GM23248 (cell line): ENCODE data around the gene WDR55.

ENCODE experiments used
- EZH2 ChIP-seq: fragments of 200-600 bp; sonication (generic); IDR thresholded peaks from 2 replicates; pipeline ENCODE4 v1.6.1; 2018; ENCODE audit warnings: antibody characterized with exemption, mild to moderate bottlenecking; ENCODE audit not compliant: insufficient read depth, poor library complexity, severe bottlenecking
- EZH2phosphoT487 ChIP-seq: fragments of 200-600 bp; sonication (generic); IDR thresholded peaks from 2 replicates; pipeline ENCODE4 v1.6.1; 2018; ENCODE audit warnings: antibody characterized with exemption, moderate library complexity, mild to moderate bottlenecking, low read depth; ENCODE audit not compliant: insufficient read depth

DNA sequence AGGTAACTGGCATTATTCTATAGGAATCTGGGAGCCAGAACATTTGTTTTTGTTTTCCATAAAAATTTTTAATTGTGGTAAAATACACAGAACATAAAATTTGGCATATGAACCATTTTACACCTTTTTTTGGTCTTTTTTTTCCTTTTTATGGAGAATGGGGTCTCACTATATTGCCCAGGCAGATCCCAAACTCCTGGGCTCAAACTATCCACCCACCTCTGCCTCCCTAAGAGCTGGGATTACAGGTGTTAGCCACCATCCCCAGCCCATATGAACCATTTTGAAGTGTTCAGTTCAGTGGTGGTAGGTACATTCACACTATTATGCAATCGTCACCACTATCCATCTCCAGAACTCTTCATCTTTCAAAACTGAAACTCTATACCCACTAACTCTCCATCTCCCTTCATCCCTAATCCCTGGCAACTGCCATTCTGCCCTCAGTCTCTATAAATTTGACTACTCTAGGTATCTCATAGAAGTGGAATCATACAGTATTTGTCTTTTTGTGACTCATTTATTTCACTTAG is 48.9 kb downstream of the WDR55 start:
- TF ChIP-seq EZH2phosphoT487 (no peak), EZH2 (no peak)
